CD8-positive, alpha-beta memory T cell (primary cell): ENCODE results near the gene KCNMA1. TPM values are rescaled to one million over a fixed set of nuclear protein-coding genes. Genes with fewer than 3 reads are reported as not detected.
A peak's percentile ranks its signal among the peaks of the same experiment; 100 is the strongest.

ENCODE experiments used
- CTCF ChIA-PET: fragments of 350-600 bp; sonication (Branson Sonifier 250); formaldehyde crosslinking; loops from one replicate; lab custom pipeline; 2021; ENCODE audit warnings: antibody characterized with exemption; lab: Charles Lee
- POLR2A ChIA-PET: fragments of 350-600 bp; sonication (Branson Sonifier 250); formaldehyde crosslinking; loops from one replicate; lab custom pipeline; 2021; ENCODE audit warnings: antibody characterized with exemption; lab: Charles Lee
- DNase-seq, 5 donors: peaks; one replicate each; pipeline versions ENCODE4 v3.0.0 to v3.0.0-alpha.2; 2020 to 2022; ENCODE audit warnings: mixed read lengths in 1 of 5
- H3K27ac ChIP-seq: one replicate; pipeline ENCODE4 v1.7.0; 2013; ENCODE audit warnings: low read depth, mild to moderate bottlenecking, low read length, moderate library complexity
- H3K27me3 ChIP-seq: 2 replicates; pipeline ENCODE4 v1.7.0; 2013; ENCODE audit warnings: low read length, mild to moderate bottlenecking; ENCODE audit not compliant: insufficient read depth, poor library complexity, severe bottlenecking
- H3K36me3 ChIP-seq: 2 replicates; pipeline ENCODE4 v1.7.0; 2013; ENCODE audit warnings: mild to moderate bottlenecking, low read length, moderate library complexity; ENCODE audit not compliant: insufficient read depth
- H3K4me1 ChIP-seq: 2 replicates; pipeline ENCODE4 v1.7.0; 2013; ENCODE audit warnings: mild to moderate bottlenecking, low read length, moderate library complexity; ENCODE audit not compliant: insufficient read depth
- H3K4me3 ChIP-seq: 2 replicates; pipeline ENCODE4 v1.7.0; 2013; ENCODE audit warnings: mild to moderate bottlenecking, low read length
- H3K9me3 ChIP-seq: 2 replicates; pipeline ENCODE4 v1.7.0; 2013; ENCODE audit warnings: mild to moderate bottlenecking, low read length
- H3K27ac Mint-ChIP-seq, 8 donors: one replicate each; pipeline ENCODE4 v1.8.0; 2020 to 2021; ENCODE audit warnings: mixed read lengths in 8 of 8, mild to moderate bottlenecking in 6 of 8, inconsistent platforms in 3 of 8, moderate library complexity in 3 of 8
- H3K27me3 Mint-ChIP-seq, 2 donors: one replicate each; pipeline ENCODE4 v1.8.0; 2020 to 2021; ENCODE audit warnings: mixed read lengths in 2 of 2, mild to moderate bottlenecking in 1 of 2, moderate library complexity in 1 of 2
- H3K36me3 Mint-ChIP-seq, 3 donors: one replicate each; pipeline ENCODE4 v1.8.0; 2020 to 2021; ENCODE audit warnings: mixed read lengths in 3 of 3, inconsistent platforms in 1 of 3, mild to moderate bottlenecking in 1 of 3
- H3K4me1 Mint-ChIP-seq, 3 donors: one replicate each; pipeline ENCODE4 v1.8.0; 2020 to 2021; ENCODE audit warnings: mixed read lengths in 3 of 3, inconsistent platforms in 1 of 3, mild to moderate bottlenecking in 1 of 3
- H3K4me3 Mint-ChIP-seq, 7 donors: one replicate each; pipeline ENCODE4 v1.8.0; 2020 to 2021; ENCODE audit warnings: mixed read lengths in 7 of 7, mild to moderate bottlenecking in 6 of 7, moderate library complexity in 4 of 7, inconsistent platforms in 2 of 7
- H3K9me3 Mint-ChIP-seq, 5 donors: one replicate each; pipeline ENCODE4 v1.8.0; 2020 to 2022; ENCODE audit warnings: mixed read lengths in 5 of 5, mild to moderate bottlenecking in 3 of 5, moderate library complexity in 2 of 5, inconsistent platforms in 1 of 5
- polyA plus RNA-seq: library from polyadenylated mRNA; unstranded; fragments of 300-500 nt; fragmentation: Illumina TruSeq; gene quantifications from one replicate; pipeline ENCODE4 v1.2.3, GENCODE V29; 2021
- total RNA-seq, 2 experiments: library from RNA; stranded (reverse); gene quantifications; one replicate each; pipeline ENCODE4 v1.2.3, GENCODE V29; 2021

The KCNMA1 gene
- total and polyA plus RNA-seq, 3 experiments from 2014 or later = 0.20 to 0.31 TPM; not detected in 1

DNA sequence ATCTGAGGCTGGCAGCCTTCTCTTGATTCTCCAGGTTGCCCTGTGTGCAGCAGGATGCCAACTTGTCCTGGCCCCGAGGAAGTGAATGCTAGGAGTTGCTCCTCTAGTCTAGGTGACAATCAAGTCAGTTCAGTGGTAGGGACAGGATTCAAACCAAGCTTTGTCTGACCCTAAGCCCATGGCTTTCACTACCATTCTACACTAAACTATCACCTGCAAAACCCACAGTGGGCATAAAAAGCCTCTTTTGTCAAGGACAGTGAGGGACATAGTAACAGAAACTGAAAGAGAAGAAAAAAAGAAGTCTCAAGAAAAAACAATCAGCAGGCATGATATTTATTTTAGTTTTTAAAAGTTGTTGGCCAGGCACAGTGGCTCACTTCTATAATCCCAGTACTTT, 33.5 kb downstream of the KCNMA1 start:
- H3K36me3 ChIP-seq = no peaks in the 10 kb centered on the region
- ChIA-PET CTCF (no interaction called here), POLR2A (no interaction called here)
- H3K9me3 ChIP-seq = no peaks in the 10 kb centered on the region
- Mint-ChIP-seq H3K27me3 (peaks cover 2 to 12% of the 10 kb centered on the region in 2 donors), H3K27ac (peak overlapping the region in 2 of 8 donors; percentile 31 to 48), H3K9me3 (no peaks in the 10 kb centered on the region), H3K36me3 (no peaks in the 10 kb centered on the region), H3K4me1 (peaks cover 16 to 19% (median 17%) of the 10 kb centered on the region in 3 donors), H3K4me3 (no peak overlapping the region)
- no peaks in the 10 kb centered on the region for H3K4me1 ChIP-seq
- no peak overlapping the region for H3K4me3 ChIP-seq
- no peak for DNase-seq
- peaks cover 3% of the 10 kb centered on the region for H3K27me3 ChIP-seq
- H3K27ac ChIP-seq = no peak overlapping the region

- H3K36me3 ChIP-seq = no peaks in the 10 kb centered on the region
- Mint-ChIP-seq H3K4me3 (peak overlapping the region in 1 of 7 donors; percentile 15), H3K9me3 (no peaks in the 10 kb centered on the region), H3K27me3 (peaks cover 2 to 12% of the 10 kb centered on the region in 2 donors), H3K4me1 (peaks cover 16 to 19% (median 17%) of the 10 kb centered on the region in 3 donors), H3K27ac (peak overlapping the region in 1 of 8 donors; percentile 5), H3K36me3 (no peaks in the 10 kb centered on the region)
- no peaks in the 10 kb centered on the region for H3K4me1 ChIP-seq
- H3K27ac ChIP-seq = no peak overlapping the region
- DNase-seq = no peak
- H3K9me3 ChIP-seq = no peaks in the 10 kb centered on the region
- H3K4me3 ChIP-seq = no peak overlapping the region
- ChIA-PET POLR2A (no interaction called here), CTCF (interaction anchor here (1.3 kb wide), 1 partner anchor 429 kb away, joined by 4 read pairs; no protein-coding TSS in a partner anchor)
- peaks cover 3% of the 10 kb centered on the region for H3K27me3 ChIP-seq
Observed at GRCh38 chr10:77603534-77603927, 34.1 kb downstream of the KCNMA1 start.

- H3K27me3 ChIP-seq = peaks cover 3% of the 10 kb centered on the region
- no peaks in the 10 kb centered on the region for H3K36me3 Mint-ChIP-seq
- H3K9me3 ChIP-seq = no peaks in the 10 kb centered on the region
- H3K36me3 ChIP-seq = no peaks in the 10 kb centered on the region
- H3K4me3 ChIP-seq = no peak overlapping the region
- H3K4me1 ChIP-seq = no peaks in the 10 kb centered on the region
- no peak overlapping the region for H3K27ac ChIP-seq
- peak overlapping the region in 4 of 8 donors; percentile 5 to 89 (median 54) for H3K27ac Mint-ChIP-seq
- H3K4me1 Mint-ChIP-seq = peaks cover 16 to 19% (median 17%) of the 10 kb centered on the region in 3 donors
- H3K9me3 Mint-ChIP-seq = no peaks in the 10 kb centered on the region
- ChIA-PET POLR2A (no interaction called here), CTCF (interaction anchor here (1.3 kb wide), 1 partner anchor 429 kb away, joined by 4 read pairs; no protein-coding TSS in a partner anchor)
- H3K27me3 Mint-ChIP-seq = peaks cover 2 to 12% of the 10 kb centered on the region in 2 donors
- DNase-seq = no peak
- H3K4me3 Mint-ChIP-seq = peak overlapping the region in 6 of 7 donors; percentile 16 to 76 (median 54)
Observed at GRCh38 chr10:77602913-77603533, 34.6 kb downstream of the KCNMA1 start.

DNA sequence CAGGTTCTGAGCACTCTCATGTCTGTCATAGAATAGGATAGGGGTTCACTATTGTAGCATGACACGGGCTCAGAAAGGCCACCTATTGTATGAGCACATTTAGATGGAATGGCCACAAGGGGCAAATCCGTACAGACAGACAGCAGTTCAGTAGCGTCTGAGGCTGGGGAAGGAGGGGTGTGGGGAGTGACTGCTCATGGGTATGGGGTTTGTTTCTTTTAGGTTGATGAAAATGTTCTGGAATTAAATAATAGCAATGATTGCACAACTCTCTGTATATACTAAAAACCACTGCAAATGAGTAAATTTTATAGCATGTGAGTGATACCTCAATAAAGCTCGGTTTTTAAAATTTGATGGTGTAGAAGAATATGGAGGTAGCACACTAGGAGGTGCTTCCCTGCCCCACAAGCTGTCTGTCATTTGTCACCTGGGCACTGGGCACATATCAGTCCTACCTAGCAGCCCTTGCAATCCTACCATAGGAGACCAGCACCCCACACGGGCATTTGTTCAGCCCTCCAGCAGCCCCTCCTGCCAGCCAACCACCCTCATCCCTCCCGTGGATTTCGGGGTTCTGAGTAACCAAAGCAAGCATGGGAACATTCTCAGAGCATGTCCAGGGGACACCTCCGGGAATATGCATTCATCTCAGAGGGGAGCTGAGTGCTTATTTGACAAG, 35.2 kb downstream of the KCNMA1 start:
- no peak overlapping the region for H3K27ac ChIP-seq
- peak overlapping the region in 4 of 7 donors; percentile 29 to 76 (median 52) for H3K4me3 Mint-ChIP-seq
- CTCF ChIA-PET = interaction anchor here (1.3 kb wide), 1 partner anchor 428 kb away, joined by 4 read pairs; no protein-coding TSS in a partner anchor
- no peak overlapping the region for H3K4me3 ChIP-seq
- H3K9me3 Mint-ChIP-seq = no peaks in the 10 kb centered on the region
- POLR2A ChIA-PET = no interaction called here
- no peak for DNase-seq
- H3K27ac Mint-ChIP-seq = peak overlapping the region in 3 of 8 donors; percentile 51 to 89 (median 56)
- peaks cover 3% of the 10 kb centered on the region for H3K27me3 ChIP-seq
- H3K4me1 Mint-ChIP-seq = peaks cover 16 to 19% (median 17%) of the 10 kb centered on the region in 3 donors
- peaks cover 2 to 12% of the 10 kb centered on the region in 2 donors for H3K27me3 Mint-ChIP-seq
- H3K36me3 Mint-ChIP-seq = no peaks in the 10 kb centered on the region
- no peaks in the 10 kb centered on the region for H3K9me3 ChIP-seq
- H3K36me3 ChIP-seq = no peaks in the 10 kb centered on the region
- H3K4me1 ChIP-seq = no peaks in the 10 kb centered on the region

GRCh38 chr10:77601488-77601887, 36.1 kb downstream of the KCNMA1 start:
- H3K27ac Mint-ChIP-seq = no peak overlapping the region

DNA sequence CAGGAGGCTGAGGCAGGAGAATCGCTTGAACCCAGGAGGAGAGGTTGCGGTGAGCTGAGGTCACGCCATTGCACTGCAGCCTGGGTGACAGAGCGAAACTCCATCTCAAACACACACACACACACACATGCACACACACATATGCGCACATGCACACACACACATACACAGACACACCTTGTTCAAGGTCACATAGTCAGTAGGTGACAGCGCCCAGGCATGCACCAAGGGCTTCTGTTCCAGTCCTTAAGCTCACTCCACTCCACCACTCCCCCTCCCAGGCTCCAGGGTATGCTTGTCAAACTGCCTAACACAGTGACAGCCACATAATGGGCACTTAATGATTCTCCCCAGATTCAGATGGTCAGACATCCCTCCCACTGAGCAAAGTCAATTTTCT, 37.0 kb downstream of the KCNMA1 start:
- H3K27me3 ChIP-seq = no peaks in the 10 kb centered on the region
- H3K27ac ChIP-seq = no peak overlapping the region
- no peaks in the 10 kb centered on the region for H3K9me3 Mint-ChIP-seq
- H3K27me3 Mint-ChIP-seq = peaks cover 3 to 8% of the 10 kb centered on the region in 2 donors
- no peaks in the 10 kb centered on the region for H3K36me3 Mint-ChIP-seq
- H3K4me1 ChIP-seq = no peaks in the 10 kb centered on the region
- DNase-seq = no peak
- no peak overlapping the region for H3K4me3 ChIP-seq
- peaks cover 16 to 19% (median 17%) of the 10 kb centered on the region in 3 donors for H3K4me1 Mint-ChIP-seq
- H3K9me3 ChIP-seq = no peaks in the 10 kb centered on the region
- no peak overlapping the region for H3K4me3 Mint-ChIP-seq
- ChIA-PET POLR2A (no interaction called here), CTCF (no interaction called here)
- H3K27ac Mint-ChIP-seq = no peak overlapping the region
- H3K36me3 ChIP-seq = no peaks in the 10 kb centered on the region

More at GRCh38 chr10:77601488-77601887, 36.1 kb downstream of the KCNMA1 start:
- ChIA-PET POLR2A (no interaction called here), CTCF (no interaction called here)
- Histone ChIP-seq H3K9me3 (no peaks in the 10 kb centered on the region), H3K27me3 (peaks cover 3% of the 10 kb centered on the region), H3K4me3 (no peak overlapping the region), H3K36me3 (no peaks in the 10 kb centered on the region), H3K27ac (no peak overlapping the region), H3K4me1 (no peaks in the 10 kb centered on the region)
- H3K4me1 Mint-ChIP-seq = peaks cover 16 to 19% (median 17%) of the 10 kb centered on the region in 3 donors
- no peak for DNase-seq
- no peaks in the 10 kb centered on the region for H3K9me3 Mint-ChIP-seq
- H3K4me3 Mint-ChIP-seq = no peak overlapping the region
- H3K36me3 Mint-ChIP-seq = no peaks in the 10 kb centered on the region
- peaks cover 2 to 8% of the 10 kb centered on the region in 2 donors for H3K27me3 Mint-ChIP-seq

DNA sequence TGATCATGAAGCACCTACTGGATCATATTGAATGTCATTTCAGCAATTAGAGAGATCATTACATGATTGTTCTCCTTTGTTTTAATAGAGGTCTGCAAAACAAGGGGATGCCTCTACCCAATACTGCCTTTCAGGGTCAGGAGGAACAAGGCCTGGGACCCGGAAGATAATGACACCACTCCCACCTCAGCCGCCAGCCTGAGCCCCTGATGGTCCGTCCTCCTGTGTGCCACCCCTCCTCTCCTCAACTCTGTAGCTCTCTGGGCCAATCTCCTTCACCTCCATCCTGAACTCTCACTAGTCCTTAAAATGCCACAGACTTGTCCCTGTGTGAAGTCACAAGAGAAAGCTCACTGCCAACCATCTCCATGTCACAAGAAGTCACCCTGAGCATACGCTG, 38.0 kb downstream of the KCNMA1 start:
- Mint-ChIP-seq H3K27ac (no peak overlapping the region), H3K4me1 (peaks cover 16 to 19% (median 17%) of the 10 kb centered on the region in 3 donors), H3K27me3 (peaks cover 4 to 8% of the 10 kb centered on the region in 2 donors), H3K4me3 (no peak overlapping the region), H3K36me3 (no peaks in the 10 kb centered on the region), H3K9me3 (no peaks in the 10 kb centered on the region)
- POLR2A ChIA-PET = no interaction called here
- H3K9me3 ChIP-seq = no peaks in the 10 kb centered on the region
- DNase-seq = no peak
- no peak overlapping the region for H3K4me3 ChIP-seq
- no peaks in the 10 kb centered on the region for H3K27me3 ChIP-seq
- no peaks in the 10 kb centered on the region for H3K36me3 ChIP-seq
- CTCF ChIA-PET = no interaction called here
- no peak overlapping the region for H3K27ac ChIP-seq
- no peaks in the 10 kb centered on the region for H3K4me1 ChIP-seq

- H3K4me3 Mint-ChIP-seq = no peak overlapping the region
- CTCF ChIA-PET = no interaction called here
Observed at GRCh38 chr10:77598606-77599005, 39.0 kb downstream of the KCNMA1 start.

More at GRCh38 chr10:77598606-77599005, 39.0 kb downstream of the KCNMA1 start:
- H3K9me3 Mint-ChIP-seq = no peaks in the 10 kb centered on the region
- no peaks in the 10 kb centered on the region for H3K36me3 ChIP-seq
- no peak for DNase-seq
- H3K4me1 ChIP-seq = no peaks in the 10 kb centered on the region
- H3K9me3 ChIP-seq = no peaks in the 10 kb centered on the region
- H3K27ac ChIP-seq = no peak overlapping the region
- H3K27ac Mint-ChIP-seq = peak overlapping the region in 1 of 8 donors; percentile 2
- H3K27me3 ChIP-seq = no peaks in the 10 kb centered on the region
- peaks cover 11 to 13% (median 11%) of the 10 kb centered on the region in 3 donors for H3K4me1 Mint-ChIP-seq
- H3K27me3 Mint-ChIP-seq = peaks cover 4 to 8% of the 10 kb centered on the region in 2 donors
- H3K4me3 ChIP-seq = no peak overlapping the region
- H3K36me3 Mint-ChIP-seq = no peaks in the 10 kb centered on the region
- POLR2A ChIA-PET = no interaction called here
